Hypothalamus (tissue), 51 donors: Measurements from ENCODE around the gene CCDC117.
"Not testable (repeated sequence)": the region's sequence is repeated elsewhere in the genome, so short reads cannot be mapped to it uniquely, and the experiment has no call there.

Source experiments
- DNase-seq, 51 donors: peaks; one replicate each; lab custom pipeline; 2025; lab: John Stamatoyannopoulos, UW

CCDC117 gene

GRCh38 chr22:28799606-28800307 lies 27.3 kb downstream of the CCDC117 start:
- DNase-seq: peak in 27 of 51 donors; percentile 22 to 77 (median 44)

GRCh38 chr22:28800308-28801041 lies 28.0 kb downstream of the CCDC117 start, which contains the start of gene XBP1:
TSS of gene XBP1 (minus strand) at chr22:28800569.
- peak; percentile 54 to 96 (median 88) for DNase-seq

- DNase-seq: no peak
These were observed 29.5 kb downstream of the CCDC117 start for GRCh38 chr22:28801845-28802594.

GRCh38 chr22:28802595-28803123 lies 30.2 kb downstream of the CCDC117 start:
- DNase-seq: no peak

GRCh38 chr22:28805426-28805825 lies 32.9 kb downstream of the CCDC117 start:
- not testable (repeated sequence) for DNase-seq

GRCh38 chr22:28808716-28809355 lies 36.3 kb downstream of the CCDC117 start:
- DNase-seq: no peak

- peak in 2 of 51 donors; percentile 10 to 11 for DNase-seq
These were observed 38.5 kb downstream of the CCDC117 start for GRCh38 chr22:28810821-28811491.

- DNase-seq: no peak
These were observed 40.0 kb downstream of the CCDC117 start for GRCh38 chr22:28812516-28812915.

GRCh38 chr22:28813772-28814518 lies 41.5 kb downstream of the CCDC117 start:
- peak in 1 of 51 donors; percentile 8 for DNase-seq

GRCh38 chr22:28815111-28815510 lies 42.6 kb downstream of the CCDC117 start:
- no peak for DNase-seq

GRCh38 chr22:28815729-28816128 lies 43.2 kb downstream of the CCDC117 start:
- no peak for DNase-seq

- no peak for DNase-seq
These were observed 44.6 kb downstream of the CCDC117 start for GRCh38 chr22:28817064-28817463.

GRCh38 chr22:28817919-28818859 lies 45.7 kb downstream of the CCDC117 start:
- no peak for DNase-seq

GRCh38 chr22:28819253-28820096 lies 47.0 kb downstream of the CCDC117 start:
- DNase-seq: no peak

GRCh38 chr22:28820885-28821284 lies 48.4 kb downstream of the CCDC117 start:
- DNase-seq: no peak

- no peak for DNase-seq
These were observed 49.0 kb downstream of the CCDC117 start for GRCh38 chr22:28821452-28821851.

GRCh38 chr22:28822930-28823551 lies 50.5 kb downstream of the CCDC117 start:
- no peak for DNase-seq
